HG02763 (cell line): ENCODE results near the gene IL22RA2.

Experiments
- ATAC-seq: cut with Tn5 transposase; IDR thresholded peaks from one replicate; pipeline ENCODE4 v1.9.1; 2021; ENCODE audit warnings: mild to moderate bottlenecking, moderate library complexity; ENCODE audit not compliant: unreplicated experiment

The IL22RA2 gene

GRCh38 chr6:137197684-137198645, 24.5 kb upstream of the IL22RA2 start:
- no peak for ATAC-seq

GRCh38 chr6:137193256-137194070, 20.0 kb upstream of the IL22RA2 start:
- no peak for ATAC-seq

- ATAC-seq = no peak
Observed at GRCh38 chr6:137192821-137193220, 19.4 kb upstream of the IL22RA2 start.

GRCh38 chr6:137191670-137192069, 18.2 kb upstream of the IL22RA2 start:
- ATAC-seq = no peak

GRCh38 chr6:137191236-137191635, 17.8 kb upstream of the IL22RA2 start:
- ATAC-seq = no peak

GRCh38 chr6:137190583-137191094, 17.2 kb upstream of the IL22RA2 start:
- ATAC-seq = no peak

GRCh38 chr6:137188855-137189254, 15.4 kb upstream of the IL22RA2 start:
- ATAC-seq = no peak

- ATAC-seq = no peak
Observed at GRCh38 chr6:137185290-137185689, 11.8 kb upstream of the IL22RA2 start.

- no peak for ATAC-seq
Observed at GRCh38 chr6:137182654-137183073, 9.2 kb upstream of the IL22RA2 start.

GRCh38 chr6:137181891-137182653, 8.6 kb upstream of the IL22RA2 start:
- ATAC-seq = no peak

- ATAC-seq = no peak
Observed at GRCh38 chr6:137177611-137178010, 4.2 kb upstream of the IL22RA2 start.

GRCh38 chr6:137176729-137177128, 3.3 kb upstream of the IL22RA2 start:
- ATAC-seq = no peak

- no peak for ATAC-seq
Observed at GRCh38 chr6:137175868-137176245, 2.4 kb upstream of the IL22RA2 start.

GRCh38 chr6:137175157-137175867, 1.9 kb upstream of the IL22RA2 start:
- no peak for ATAC-seq

- no peak for ATAC-seq
Observed at GRCh38 chr6:137172734-137173431, 561 bp downstream of the IL22RA2 start.

GRCh38 chr6:137171824-137172733, 1.4 kb downstream of the IL22RA2 start:
- ATAC-seq = no peak

- no peak for ATAC-seq
Observed at GRCh38 chr6:137171053-137171374, 2.4 kb downstream of the IL22RA2 start.

GRCh38 chr6:137170266-137171052, 3.0 kb downstream of the IL22RA2 start:
- ATAC-seq = no peak
